Measurements from ENCODE around the gene ADAMTS16. TPM values are rescaled to one million over a fixed set of nuclear protein-coding genes. Genes with fewer than 3 reads are reported as not detected.
A peak's percentile ranks its signal among the peaks of the same experiment; 100 is the strongest.

ADAMTS16 gene
- total and polyA plus RNA-seq, 2 experiments from 2014 or later = 2.8 to 15.4 TPM

DNA sequence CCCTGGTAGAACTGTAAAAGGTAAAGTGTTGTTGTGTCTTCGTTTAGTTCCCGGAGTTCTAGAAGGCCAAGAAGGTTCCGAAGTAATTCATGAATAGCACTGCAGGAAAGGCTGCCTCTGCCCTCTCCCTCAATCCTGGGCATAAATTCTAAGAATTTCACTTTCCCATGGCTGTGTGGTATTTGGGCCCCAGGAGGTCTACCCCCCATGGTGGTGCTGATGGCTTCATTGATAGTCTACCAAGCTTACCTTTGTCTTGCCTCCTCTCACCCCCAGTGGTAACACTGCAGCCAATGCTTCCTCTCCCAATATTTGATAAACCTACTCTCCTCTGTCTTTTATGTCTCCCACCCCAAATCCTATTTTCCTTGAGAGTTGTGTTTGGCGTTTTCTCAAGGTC lies 39.5 kb downstream of the ADAMTS16 start:
- peak overlapping the region; percentile 98 for H3K27ac Mint-ChIP-seq
- H3K36me3 Mint-ChIP-seq (ENCODE audit: low read depth) = peaks cover 14% of the 10 kb centered on the region
- peaks cover 11% of the 10 kb centered on the region for H3K27me3 Mint-ChIP-seq (ENCODE audit: insufficient read depth, low read depth, poor library complexity)
- H3K27me3 ChIP-seq (ENCODE audit: insufficient read depth) = no peaks in the 10 kb centered on the region
- H3F3A ChIP-seq (replicated peaks; ENCODE audit: low read depth) = peaks cover 9% of the 10 kb centered on the region
- H3K9me2 ChIP-seq (ENCODE audit: insufficient read depth) = no peaks in the 10 kb centered on the region
- H3K4me1 ChIP-seq (ENCODE audit: insufficient read depth) = peaks cover 44% of the 10 kb centered on the region
- H3K9me3 Mint-ChIP-seq = peaks cover 2% of the 10 kb centered on the region
- H3K4me3 ChIP-seq = peak overlapping the region; percentile 29; the same call in 1 of the 2 replicates
- peaks cover 11% of the 10 kb centered on the region; the same call in 1 of the 2 replicates for H3K79me2 ChIP-seq (replicated peaks; ENCODE audit: insufficient read depth)
- ATAC-seq = peak; percentile 59
- peak; percentile 94 for DNase-seq (ENCODE audit: low spot score)
- no peaks in the 10 kb centered on the region for H3K36me3 ChIP-seq (ENCODE audit: insufficient read depth)
- peak overlapping the region; percentile 98 for H3K27ac ChIP-seq (ENCODE audit: low read depth)
- TF ChIP-seq CREB1 (CRISPR knock-in tag; IDR thresholded peaks at IDR 0.05; ENCODE audit: low read depth) (peak; percentile 58), ZNF114 (CRISPR knock-in tag; IDR thresholded peaks at IDR 0.05) (no peak), EZH2 (IDR thresholded peaks at IDR 0.05; ENCODE audit: low read depth, unreplicated experiment) (no peak), NANOG (IDR thresholded peaks at IDR 0.05; ENCODE audit: borderline replicate concordance) (peak; percentile 99), STAT1 (IDR thresholded peaks at IDR 0.05; ENCODE audit: unreplicated experiment) (no peak), POLR2AphosphoS5 (IDR thresholded peaks at IDR 0.05; ENCODE audit: low read depth) (peak; percentile 37; the same call in 1 of the 2 replicates), JUNB (IDR thresholded peaks at IDR 0.05; ENCODE audit: unreplicated experiment) (no peak), REST (IDR thresholded peaks at IDR 0.05; ENCODE audit: unreplicated experiment) (no peak)
- TF ChIP-seq, protein P1, sequence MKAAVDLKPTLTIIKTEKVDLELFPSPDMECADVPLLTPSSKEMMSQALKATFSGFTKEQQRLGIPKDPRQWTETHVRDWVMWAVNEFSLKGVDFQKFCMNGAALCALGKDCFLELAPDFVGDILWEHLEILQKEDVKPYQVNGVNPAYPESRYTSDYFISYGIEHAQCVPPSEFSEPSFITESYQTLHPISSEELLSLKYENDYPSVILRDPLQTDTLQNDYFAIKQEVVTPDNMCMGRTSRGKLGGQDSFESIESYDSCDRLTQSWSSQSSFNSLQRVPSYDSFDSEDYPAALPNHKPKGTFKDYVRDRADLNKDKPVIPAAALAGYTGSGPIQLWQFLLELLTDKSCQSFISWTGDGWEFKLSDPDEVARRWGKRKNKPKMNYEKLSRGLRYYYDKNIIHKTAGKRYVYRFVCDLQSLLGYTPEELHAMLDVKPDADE (IDR thresholded peaks at IDR 0.05) = peak; percentile 53; the same call in 1 of the 2 replicates
- TF ChIP-seq, protein P2, sequence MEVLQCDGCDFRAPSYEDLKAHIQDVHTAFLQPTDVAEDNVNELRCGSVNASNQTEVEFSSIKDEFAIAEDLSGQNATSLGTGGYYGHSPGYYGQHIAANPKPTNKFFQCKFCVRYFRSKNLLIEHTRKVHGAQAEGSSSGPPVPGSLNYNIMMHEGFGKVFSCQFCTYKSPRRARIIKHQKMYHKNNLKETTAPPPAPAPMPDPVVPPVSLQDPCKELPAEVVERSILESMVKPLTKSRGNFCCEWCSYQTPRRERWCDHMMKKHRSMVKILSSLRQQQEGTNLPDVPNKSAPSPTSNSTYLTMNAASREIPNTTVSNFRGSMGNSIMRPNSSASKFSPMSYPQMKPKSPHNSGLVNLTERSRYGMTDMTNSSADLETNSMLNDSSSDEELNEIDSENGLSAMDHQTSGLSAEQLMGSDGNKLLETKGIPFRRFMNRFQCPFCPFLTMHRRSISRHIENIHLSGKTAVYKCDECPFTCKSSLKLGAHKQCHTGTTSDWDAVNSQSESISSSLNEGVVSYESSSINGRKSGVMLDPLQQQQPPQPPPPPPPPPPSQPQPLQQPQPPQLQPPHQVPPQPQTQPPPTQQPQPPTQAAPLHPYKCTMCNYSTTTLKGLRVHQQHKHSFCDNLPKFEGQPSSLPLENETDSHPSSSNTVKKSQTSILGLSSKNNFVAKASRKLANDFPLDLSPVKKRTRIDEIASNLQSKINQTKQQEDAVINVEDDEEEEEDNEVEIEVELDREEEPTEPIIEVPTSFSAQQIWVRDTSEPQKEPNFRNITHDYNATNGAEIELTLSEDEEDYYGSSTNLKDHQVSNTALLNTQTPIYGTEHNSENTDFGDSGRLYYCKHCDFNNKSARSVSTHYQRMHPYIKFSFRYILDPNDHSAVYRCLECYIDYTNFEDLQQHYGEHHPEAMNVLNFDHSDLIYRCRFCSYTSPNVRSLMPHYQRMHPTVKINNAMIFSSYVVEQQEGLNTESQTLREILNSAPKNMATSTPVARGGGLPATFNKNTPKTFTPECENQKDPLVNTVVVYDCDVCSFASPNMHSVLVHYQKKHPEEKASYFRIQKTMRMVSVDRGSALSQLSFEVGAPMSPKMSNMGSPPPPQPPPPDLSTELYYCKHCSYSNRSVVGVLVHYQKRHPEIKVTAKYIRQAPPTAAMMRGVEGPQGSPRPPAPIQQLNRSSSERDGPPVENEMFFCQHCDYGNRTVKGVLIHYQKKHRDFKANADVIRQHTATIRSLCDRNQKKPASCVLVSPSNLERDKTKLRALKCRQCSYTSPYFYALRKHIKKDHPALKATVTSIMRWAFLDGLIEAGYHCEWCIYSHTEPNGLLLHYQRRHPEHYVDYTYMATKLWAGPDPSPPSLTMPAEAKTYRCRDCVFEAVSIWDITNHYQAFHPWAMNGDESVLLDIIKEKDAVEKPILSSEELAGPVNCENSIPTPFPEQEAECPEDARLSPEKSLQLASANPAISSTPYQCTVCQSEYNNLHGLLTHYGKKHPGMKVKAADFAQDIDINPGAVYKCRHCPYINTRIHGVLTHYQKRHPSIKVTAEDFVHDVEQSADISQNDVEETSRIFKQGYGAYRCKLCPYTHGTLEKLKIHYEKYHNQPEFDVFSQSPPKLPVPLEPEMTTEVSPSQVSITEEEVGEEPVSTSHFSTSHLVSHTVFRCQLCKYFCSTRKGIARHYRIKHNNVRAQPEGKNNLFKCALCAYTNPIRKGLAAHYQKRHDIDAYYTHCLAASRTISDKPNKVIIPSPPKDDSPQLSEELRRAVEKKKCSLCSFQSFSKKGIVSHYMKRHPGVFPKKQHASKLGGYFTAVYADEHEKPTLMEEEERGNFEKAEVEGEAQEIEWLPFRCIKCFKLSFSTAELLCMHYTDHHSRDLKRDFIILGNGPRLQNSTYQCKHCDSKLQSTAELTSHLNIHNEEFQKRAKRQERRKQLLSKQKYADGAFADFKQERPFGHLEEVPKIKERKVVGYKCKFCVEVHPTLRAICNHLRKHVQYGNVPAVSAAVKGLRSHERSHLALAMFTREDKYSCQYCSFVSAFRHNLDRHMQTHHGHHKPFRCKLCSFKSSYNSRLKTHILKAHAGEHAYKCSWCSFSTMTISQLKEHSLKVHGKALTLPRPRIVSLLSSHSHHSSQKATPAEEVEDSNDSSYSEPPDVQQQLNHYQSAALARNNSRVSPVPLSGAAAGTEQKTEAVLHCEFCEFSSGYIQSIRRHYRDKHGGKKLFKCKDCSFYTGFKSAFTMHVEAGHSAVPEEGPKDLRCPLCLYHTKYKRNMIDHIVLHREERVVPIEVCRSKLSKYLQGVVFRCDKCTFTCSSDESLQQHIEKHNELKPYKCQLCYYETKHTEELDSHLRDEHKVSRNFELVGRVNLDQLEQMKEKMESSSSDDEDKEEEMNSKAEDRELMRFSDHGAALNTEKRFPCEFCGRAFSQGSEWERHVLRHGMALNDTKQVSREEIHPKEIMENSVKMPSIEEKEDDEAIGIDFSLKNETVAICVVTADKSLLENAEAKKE (CRISPR knock-in tag; IDR thresholded peaks at IDR 0.05) = peak; percentile 72; the same call in 1 of the 2 replicates
- no peak overlapping the region for H2AFZ ChIP-seq
- peak overlapping the region; percentile 66 for H3K4me3 Mint-ChIP-seq
- peaks cover 80% of the 10 kb centered on the region for H3K4me1 Mint-ChIP-seq
- no peaks in the 10 kb centered on the region for H4K20me1 ChIP-seq (replicated peaks; ENCODE audit: insufficient read depth)
- H3K4me2 ChIP-seq = peak overlapping the region; percentile 62
